MM.1S (cell line): ENCODE measurements around the gene SLC28A3.
A peak's percentile ranks its signal among the peaks of the same experiment; 100 is the strongest.

ENCODE experiments used
- DNase-seq: peaks from one replicate; pipeline ENCODE4 v3.0.0-alpha.2; 2015
- H2AFZ ChIP-seq: fragments of 300-600 bp; sonication (generic); 2 replicates; pipeline ENCODE4 v1.6.0; 2016; ENCODE audit warnings: antibody characterized with exemption, low read length
- H3F3A ChIP-seq: fragments of 300-600 bp; sonication (generic); 2 replicates; pipeline ENCODE4 v1.6.1; 2016; ENCODE audit warnings: mild to moderate bottlenecking, antibody characterized with exemption, low read length, moderate library complexity, mixed read lengths; ENCODE audit not compliant: insufficient read depth
- H3K27ac ChIP-seq: fragments of 300-600 bp; sonication (generic); 2 replicates; pipeline ENCODE4 v1.5.1; 2016; ENCODE audit warnings: mild to moderate bottlenecking, low read length
- H3K27me3 ChIP-seq: fragments of 300-600 bp; sonication (generic); replicated peaks from 2 replicates; pipeline ENCODE4 v1.6.0; 2016; ENCODE audit warnings: low read length; ENCODE audit not compliant: insufficient read depth
- H3K36me3 ChIP-seq: fragments of 300-600 bp; sonication (generic); replicated peaks from 2 replicates; pipeline ENCODE4 v1.6.1; 2016; ENCODE audit warnings: mild to moderate bottlenecking, low read length, mixed read lengths; ENCODE audit not compliant: insufficient read depth
- H3K4me1 ChIP-seq: fragments of 300-600 bp; sonication (generic); 2 replicates; pipeline ENCODE4 v1.6.1; 2016; ENCODE audit warnings: low read length, mixed read lengths
- H3K4me2 ChIP-seq: fragments of 300-600 bp; sonication (generic); 2 replicates; pipeline ENCODE4 v1.6.0; 2016; ENCODE audit warnings: low read depth, low read length
- H3K4me3 ChIP-seq: fragments of 300-600 bp; sonication (generic); 2 replicates; pipeline ENCODE4 v1.5.1; 2016; ENCODE audit warnings: low read length, mixed read lengths
- H3K79me2 ChIP-seq: fragments of 300-600 bp; sonication (generic); 2 replicates; pipeline ENCODE4 v1.6.1; 2016; ENCODE audit warnings: mixed run types, low read length, mixed read lengths
- H3K9ac ChIP-seq: fragments of 300-600 bp; sonication (generic); 2 replicates; pipeline ENCODE4 v1.6.1; 2016; ENCODE audit warnings: low read length, mixed read lengths
- H3K9me2 ChIP-seq: fragments of 300-600 bp; sonication (generic); replicated peaks from 2 replicates; pipeline ENCODE4 v1.6.1; 2016; ENCODE audit warnings: mild to moderate bottlenecking, low read length, mixed read lengths; ENCODE audit not compliant: insufficient read depth
- H3K9me3 ChIP-seq: fragments of 300-600 bp; sonication (generic); replicated peaks from 2 replicates; pipeline ENCODE4 v1.6.1; 2016; ENCODE audit warnings: mild to moderate bottlenecking, low read length, mixed read lengths; ENCODE audit not compliant: insufficient read depth
- H4K20me1 ChIP-seq: fragments of 300-600 bp; sonication (generic); 2 replicates; pipeline ENCODE4 v1.6.1; 2016; ENCODE audit warnings: mild to moderate bottlenecking, low read length, moderate library complexity, mixed read lengths; ENCODE audit not compliant: insufficient read depth
- EZH2 ChIP-seq: fragments of 300-600 bp; sonication (generic); optimal IDR thresholded peaks from 2 replicates; pipeline ENCODE3; 2017; ENCODE audit warnings: low read depth, mild to moderate bottlenecking, antibody characterized with exemption, low read length, mixed read lengths
- EZH2phosphoT487 ChIP-seq: fragments of 300-600 bp; sonication (generic); IDR thresholded peaks from 2 replicates; pipeline ENCODE4 v1.6.1; 2018; ENCODE audit warnings: antibody characterized with exemption, low read length
- TF ChIP-seq, protein P1 (sequence below): fragments of 300-600 bp; sonication (generic); IDR thresholded peaks from 2 replicates; pipeline ENCODE4 v1.5.1; 2016; ENCODE audit warnings: antibody characterized with exemption, low read length, mixed read lengths

The SLC28A3 gene

DNA sequence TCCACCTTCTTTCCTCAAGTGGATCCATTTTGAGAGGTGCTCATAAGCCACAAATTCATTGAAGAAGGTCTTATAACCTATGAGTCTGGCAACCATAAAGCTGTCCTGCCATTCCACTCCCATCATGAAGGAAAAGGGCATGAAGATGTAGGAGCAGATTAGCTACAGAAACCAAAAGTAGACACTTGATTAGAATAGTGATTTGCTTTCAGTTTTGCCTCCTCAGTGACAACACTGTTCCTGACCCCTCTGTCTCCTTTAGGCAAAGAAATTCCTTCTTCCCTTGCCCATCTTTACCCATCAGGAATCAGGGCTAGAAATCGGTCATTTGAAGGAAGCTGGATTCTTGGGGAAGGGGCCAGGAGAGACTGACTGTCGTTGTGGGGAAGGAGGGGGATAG lies 55.2 kb downstream of the SLC28A3 start:
- no peaks in the 10 kb centered on the region for H3F3A ChIP-seq
- H3K36me3 ChIP-seq = no peaks in the 10 kb centered on the region
- DNase-seq = peak; percentile 19
- H3K79me2 ChIP-seq = no peaks in the 10 kb centered on the region
- peak overlapping the region; percentile 37; the same call in 1 of the 2 replicates for H3K9ac ChIP-seq
- peak overlapping the region; percentile 93 for H2AFZ ChIP-seq
- no peak overlapping the region for H3K27ac ChIP-seq
- TF ChIP-seq EZH2phosphoT487 = no peak
- TF ChIP-seq, protein P1, sequence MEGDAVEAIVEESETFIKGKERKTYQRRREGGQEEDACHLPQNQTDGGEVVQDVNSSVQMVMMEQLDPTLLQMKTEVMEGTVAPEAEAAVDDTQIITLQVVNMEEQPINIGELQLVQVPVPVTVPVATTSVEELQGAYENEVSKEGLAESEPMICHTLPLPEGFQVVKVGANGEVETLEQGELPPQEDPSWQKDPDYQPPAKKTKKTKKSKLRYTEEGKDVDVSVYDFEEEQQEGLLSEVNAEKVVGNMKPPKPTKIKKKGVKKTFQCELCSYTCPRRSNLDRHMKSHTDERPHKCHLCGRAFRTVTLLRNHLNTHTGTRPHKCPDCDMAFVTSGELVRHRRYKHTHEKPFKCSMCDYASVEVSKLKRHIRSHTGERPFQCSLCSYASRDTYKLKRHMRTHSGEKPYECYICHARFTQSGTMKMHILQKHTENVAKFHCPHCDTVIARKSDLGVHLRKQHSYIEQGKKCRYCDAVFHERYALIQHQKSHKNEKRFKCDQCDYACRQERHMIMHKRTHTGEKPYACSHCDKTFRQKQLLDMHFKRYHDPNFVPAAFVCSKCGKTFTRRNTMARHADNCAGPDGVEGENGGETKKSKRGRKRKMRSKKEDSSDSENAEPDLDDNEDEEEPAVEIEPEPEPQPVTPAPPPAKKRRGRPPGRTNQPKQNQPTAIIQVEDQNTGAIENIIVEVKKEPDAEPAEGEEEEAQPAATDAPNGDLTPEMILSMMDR = no peak
- no peak for TF ChIP-seq EZH2
- no peaks in the 10 kb centered on the region for H3K27me3 ChIP-seq
- H3K4me3 ChIP-seq = peak overlapping the region; percentile 35; the same call in 1 of the 2 replicates
- H3K9me2 ChIP-seq = no peaks in the 10 kb centered on the region
- peak overlapping the region; percentile 76 for H3K4me2 ChIP-seq
- H3K4me1 ChIP-seq = 0 out of 2 replicates have a peak, but pooled peaks cover 10% of the 10 kb centered on the region
- no peaks in the 10 kb centered on the region for H3K9me3 ChIP-seq
- H4K20me1 ChIP-seq = no peaks in the 10 kb centered on the region

DNA sequence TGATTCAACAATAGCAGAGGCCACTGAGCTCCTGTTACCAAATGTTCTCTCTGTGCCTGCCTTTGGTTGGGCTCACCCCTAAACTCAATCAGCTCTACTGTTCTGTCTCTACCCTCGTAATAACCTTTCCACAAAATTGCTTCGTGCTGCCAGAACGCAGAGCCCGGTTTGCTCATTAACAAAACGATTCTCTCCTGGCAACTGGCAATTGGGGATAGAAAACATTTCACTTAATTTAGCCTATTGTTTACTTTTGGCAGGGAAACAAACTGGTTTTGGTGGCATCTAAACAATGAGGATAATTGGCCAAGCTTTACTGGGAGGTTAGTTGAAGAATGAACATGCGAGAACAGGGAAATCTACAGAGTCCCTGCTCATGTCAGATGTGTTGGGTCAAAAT lies 56.6 kb downstream of the SLC28A3 start:
- H3K79me2 ChIP-seq = no peaks in the 10 kb centered on the region

DNA sequence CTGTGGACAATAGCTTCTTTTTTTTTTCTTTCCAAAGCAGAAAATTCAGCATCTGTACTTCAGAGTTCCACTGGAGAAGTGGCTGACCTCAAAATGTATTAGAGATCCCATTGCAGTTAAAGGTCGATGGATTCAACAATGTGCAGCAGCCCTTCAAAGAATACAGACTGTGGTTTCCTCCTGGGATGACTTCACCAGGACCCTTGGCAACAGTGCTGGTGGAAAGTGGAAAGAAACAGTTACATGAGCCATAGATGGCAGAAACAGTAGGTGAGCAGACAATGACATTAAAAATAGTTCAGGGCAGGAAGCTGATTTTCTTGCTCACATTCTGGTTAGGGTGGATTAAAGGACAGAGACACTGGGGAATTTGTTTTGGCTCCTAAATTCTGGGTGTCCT lies 62.4 kb downstream of the SLC28A3 start:
- DNase-seq = no peak

More for the DNA sequence above, 56.6 kb downstream of the SLC28A3 start:
- TF ChIP-seq, protein P1 = no peak
- TF ChIP-seq EZH2 (no peak), EZH2phosphoT487 (no peak)
- H4K20me1 ChIP-seq = no peaks in the 10 kb centered on the region
- 0 out of 2 replicates have a peak, but pooled peaks cover 10% of the 10 kb centered on the region for H3K4me1 ChIP-seq
- H2AFZ ChIP-seq = no peak overlapping the region
- no peaks in the 10 kb centered on the region for H3K36me3 ChIP-seq
- H3K4me3 ChIP-seq = no peak overlapping the region
- no peaks in the 10 kb centered on the region for H3K9me2 ChIP-seq
- no peak overlapping the region for H3K9ac ChIP-seq
- no peak for DNase-seq
- H3K27me3 ChIP-seq = no peaks in the 10 kb centered on the region
- H3F3A ChIP-seq = no peaks in the 10 kb centered on the region
- no peaks in the 10 kb centered on the region for H3K9me3 ChIP-seq
- no peak overlapping the region for H3K4me2 ChIP-seq
- no peak overlapping the region for H3K27ac ChIP-seq

More for the DNA sequence above, 62.4 kb downstream of the SLC28A3 start:
- Histone ChIP-seq H3K27ac (no peak overlapping the region), H3K9me2 (no peaks in the 10 kb centered on the region), H3K9ac (no peak overlapping the region), H3K9me3 (no peaks in the 10 kb centered on the region), H3K4me3 (no peak overlapping the region), H3K4me1 (no peaks in the 10 kb centered on the region), H3K36me3 (no peaks in the 10 kb centered on the region), H3K27me3 (no peaks in the 10 kb centered on the region), H3K4me2 (no peak overlapping the region), H2AFZ (no peak overlapping the region), H3F3A (no peaks in the 10 kb centered on the region), H3K79me2 (no peaks in the 10 kb centered on the region), H4K20me1 (no peaks in the 10 kb centered on the region)
- TF ChIP-seq EZH2 (no peak), EZH2phosphoT487 (no peak)
- TF ChIP-seq, protein P1 = no peak
